HepG2 (cell line): ENCODE results near the gene SLC25A11. TPM values are rescaled to one million over a fixed set of nuclear protein-coding genes. Genes with fewer than 3 reads are reported as not detected.

Experiments used
- CEBPB ChIP-seq: IDR thresholded peaks from 2 replicates; pipeline ENCODE4 v1.6.1; 2011; ENCODE audit warnings: low read depth, low read length, improper control_type of control experiment, borderline replicate concordance
- EP300 ChIP-seq, 3 experiments: sonication (generic) in 1 of 3; formaldehyde crosslinking in 1 of 3; IDR thresholded peaks; 2 replicates each; pipeline versions ENCODE4 v1.5.1 to v1.6.1; 2011 to 2020; ENCODE audit warnings: low read depth in 2 of 3, low read length in 2 of 3, borderline replicate concordance in 1 of 3, improper control_type of control experiment in 1 of 3, mild to moderate bottlenecking in 1 of 3, missing genetic modification reagents in 1 of 3, moderate library complexity in 1 of 3
- IKZF1 ChIP-seq: fragments of 450-650 bp; IDR thresholded peaks from 2 replicates; pipeline ENCODE4 v1.7.1; 2016
- KDM2A ChIP-seq: sonication (generic); formaldehyde crosslinking; IDR thresholded peaks from 2 replicates; pipeline ENCODE4 v1.4.0; 2020; ENCODE audit warnings: low read depth, missing genetic modification reagents, borderline replicate concordance
- PLRG1 ChIP-seq: fragments of 450-650 bp; conservative IDR thresholded peaks from 2 replicates; pipeline ENCODE4 v1.6.1; 2016
- SAFB2 ChIP-seq: sonication (generic); formaldehyde crosslinking; IDR thresholded peaks from 2 replicates; pipeline ENCODE4 v1.5.1; 2020; ENCODE audit warnings: missing genetic modification reagents, low read depth, mild to moderate bottlenecking, borderline replicate concordance
- SAP130 ChIP-seq: IDR thresholded peaks from 2 replicates; pipeline ENCODE4 v1.6.1; 2016; ENCODE audit warnings: low read depth
- SIX4 ChIP-seq: sonication (generic); formaldehyde crosslinking; IDR thresholded peaks from 2 replicates; pipeline ENCODE4 v1.4.0; 2020; ENCODE audit warnings: missing genetic modification reagents
- TBX2 ChIP-seq: sonication (generic); formaldehyde crosslinking; IDR thresholded peaks from 2 replicates; pipeline ENCODE4 v1.5.0; 2020; ENCODE audit warnings: missing genetic modification reagents, mild to moderate bottlenecking, borderline replicate concordance
- ZNF230 ChIP-seq: sonication (generic); formaldehyde crosslinking; IDR thresholded peaks from 2 replicates; pipeline ENCODE4 v1.4.0; 2020; ENCODE audit warnings: mild to moderate bottlenecking, missing genetic modification reagents
- ZNF253 ChIP-seq: sonication (generic); formaldehyde crosslinking; IDR thresholded peaks from 2 replicates; pipeline ENCODE4 v1.8.0; 2022; ENCODE audit warnings: mild to moderate bottlenecking, missing genetic modification reagents, borderline replicate concordance
- ZNF383 ChIP-seq: sonication (generic); formaldehyde crosslinking; IDR thresholded peaks from 2 replicates; pipeline ENCODE4 v1.4.0; 2020; ENCODE audit warnings: missing genetic modification reagents, mild to moderate bottlenecking, borderline replicate concordance
- ZNF775 ChIP-seq: sonication (generic); formaldehyde crosslinking; IDR thresholded peaks from 2 replicates; pipeline ENCODE4 v1.4.0; 2020; ENCODE audit warnings: missing genetic modification reagents, mild to moderate bottlenecking, moderate library complexity, borderline replicate concordance
- ZNF891 ChIP-seq: sonication (generic); formaldehyde crosslinking; IDR thresholded peaks from 2 replicates; pipeline ENCODE4 v1.5.0; 2020; ENCODE audit warnings: mild to moderate bottlenecking, missing genetic modification reagents
- ZSCAN21 ChIP-seq: sonication (generic); formaldehyde crosslinking; IDR thresholded peaks from 2 replicates; pipeline ENCODE4 v1.8.0; 2022; ENCODE audit warnings: mild to moderate bottlenecking, missing genetic modification reagents, moderate library complexity, borderline replicate concordance
- polyA plus RNA-seq, 8 experiments: library from polyadenylated mRNA; depleted of rRNA in 3 of 8; stranded (reverse) in 7 of 8; unstranded in 1 of 8; fragments of >200 nt; fragmentation: Illumina TruSeq in 4 of 8; extraction: Trizol in 4 of 8; gene quantifications; 2 replicates each; pipeline versions ENCODE4 v1.2.1 to v1.2.3, GENCODE V29; 2011 to 2016; ENCODE audit warnings: low read depth in 4 of 8, missing spikeins in 1 of 8, mixed read lengths in 1 of 8; ENCODE audit not compliant: insufficient read depth in 1 of 8
- total RNA-seq, 5 experiments: library from RNA; depleted of rRNA; stranded (reverse); fragments of >200 nt; fragmentation: Illumina TruSeq; extraction: Trizol; gene quantifications; 2 replicates each; pipeline ENCODE4 v1.2.3, GENCODE V29; 2016; ENCODE audit warnings: low read depth in 1 of 5
- TF ChIP-seq, protein P1 (sequence below): sonication (generic); formaldehyde crosslinking; IDR thresholded peaks from 2 replicates; pipeline ENCODE4 v1.8.1; 2023; ENCODE audit warnings: mild to moderate bottlenecking, moderate library complexity, missing genetic modification reagents
- TF ChIP-seq, protein P2 (sequence below): sonication (generic); formaldehyde crosslinking; IDR thresholded peaks from 2 replicates; pipeline ENCODE4 v1.8.1; 2023; ENCODE audit warnings: mild to moderate bottlenecking, missing genetic modification reagents
- TF ChIP-seq, protein P3 (sequence below): sonication (generic); formaldehyde crosslinking; IDR thresholded peaks from 2 replicates; pipeline ENCODE4 v1.5.0; 2020; ENCODE audit warnings: mild to moderate bottlenecking, missing genetic modification reagents
- TF ChIP-seq, protein P4 (sequence below): IDR thresholded peaks from 2 replicates; pipeline ENCODE4 v1.6.1; 2016; ENCODE audit warnings: missing biosample characterization, missing genetic modification reagents, low read depth
- TF ChIP-seq, protein P5 (sequence below): sonication (generic); formaldehyde crosslinking; IDR thresholded peaks from 2 replicates; pipeline ENCODE4 v1.4.0; 2020; ENCODE audit warnings: missing genetic modification reagents, borderline replicate concordance

Gene SLC25A11
- total and polyA plus RNA-seq, 2 of the 13 experiments (the other 11 are each of a cell fraction or from before 2014, with no cell fraction given): 35.4 to 47.2 TPM

DNA sequence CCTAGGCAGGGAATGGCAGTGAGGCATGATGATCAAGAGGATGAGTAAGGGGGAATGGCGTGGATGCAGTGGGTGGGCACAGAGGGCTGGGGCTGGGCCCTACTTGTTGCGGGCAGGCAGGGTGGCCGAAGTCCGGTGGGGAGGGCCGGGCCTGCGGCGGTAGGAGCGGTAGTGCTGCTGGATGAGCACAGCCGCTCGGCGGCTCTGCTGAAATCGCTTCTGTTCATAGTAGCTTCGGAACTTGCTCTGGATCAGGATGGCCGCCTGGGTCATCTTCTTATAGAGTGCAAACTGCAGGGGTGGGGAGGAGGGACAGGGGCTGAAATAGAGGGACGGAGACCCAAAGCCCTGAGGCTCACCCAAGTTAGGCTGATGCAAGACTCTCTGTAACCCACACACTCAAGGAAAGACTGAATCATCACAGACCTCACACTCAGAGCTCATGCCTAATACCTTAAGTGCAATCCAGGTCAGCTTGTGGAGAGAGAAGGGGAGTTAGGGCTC is 29.3 kb upstream of the SLC25A11 start (continued):
- TF ChIP-seq ZNF383 (CRISPR knock-in tag) (no peak), EP300 (IDR thresholded peaks at IDR 0.05; ENCODE audit: low read depth in 2 of 2, low read length in 2 of 2) (peak in 1 of 2 experiments; percentile 14; a peak in 1 of 4 replicates), EP300 (CRISPR knock-in tag; IDR thresholded peaks at IDR 0.05; ENCODE audit: borderline replicate concordance) (no peak), IKZF1 (no peak), ZSCAN21 (CRISPR knock-in tag) (no peak), PLRG1 (no peak), ZNF253 (no peak), ZNF775 (CRISPR knock-in tag) (no peak), ZNF891 (0 out of 2 replicates have a peak, but pooled peaks have one; percentile 9), TBX2 (CRISPR knock-in tag) (no peak; the same call in 1 of the 2 replicates), CEBPB (peak; percentile 7; the same call in 1 of the 2 replicates), SIX4 (CRISPR knock-in tag) (no peak), ZNF230 (CRISPR knock-in tag) (no peak), SAP130 (peak; percentile 56), SAFB2 (CRISPR knock-in tag) (no peak), KDM2A (CRISPR knock-in tag) (no peak)
- TF ChIP-seq, protein P1, sequence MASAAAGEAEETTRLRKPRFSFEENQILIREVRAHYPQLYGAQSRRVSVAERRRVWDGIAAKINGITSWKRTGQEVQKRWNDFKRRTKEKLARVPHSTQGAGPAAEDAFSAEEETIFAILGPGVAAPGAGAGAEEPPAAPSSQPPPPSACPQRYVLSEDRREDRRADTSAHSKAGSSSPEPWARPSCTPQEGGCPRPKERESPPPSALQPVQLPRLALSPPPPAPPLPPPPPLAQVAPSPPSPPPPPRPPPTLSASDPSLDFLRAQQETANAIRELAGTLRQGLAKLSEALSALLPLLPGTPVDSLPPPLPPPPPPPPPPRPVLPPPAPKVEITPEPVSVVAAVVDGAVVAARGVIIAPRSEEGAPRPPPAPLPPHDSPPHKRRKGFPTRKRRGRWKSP (CRISPR knock-in tag): no peak
- TF ChIP-seq, protein P2, sequence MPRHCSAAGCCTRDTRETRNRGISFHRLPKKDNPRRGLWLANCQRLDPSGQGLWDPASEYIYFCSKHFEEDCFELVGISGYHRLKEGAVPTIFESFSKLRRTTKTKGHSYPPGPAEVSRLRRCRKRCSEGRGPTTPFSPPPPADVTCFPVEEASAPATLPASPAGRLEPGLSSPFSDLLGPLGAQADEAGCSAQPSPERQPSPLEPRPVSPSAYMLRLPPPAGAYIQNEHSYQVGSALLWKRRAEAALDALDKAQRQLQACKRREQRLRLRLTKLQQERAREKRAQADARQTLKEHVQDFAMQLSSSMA (CRISPR knock-in tag): no peak
- TF ChIP-seq, protein P3, sequence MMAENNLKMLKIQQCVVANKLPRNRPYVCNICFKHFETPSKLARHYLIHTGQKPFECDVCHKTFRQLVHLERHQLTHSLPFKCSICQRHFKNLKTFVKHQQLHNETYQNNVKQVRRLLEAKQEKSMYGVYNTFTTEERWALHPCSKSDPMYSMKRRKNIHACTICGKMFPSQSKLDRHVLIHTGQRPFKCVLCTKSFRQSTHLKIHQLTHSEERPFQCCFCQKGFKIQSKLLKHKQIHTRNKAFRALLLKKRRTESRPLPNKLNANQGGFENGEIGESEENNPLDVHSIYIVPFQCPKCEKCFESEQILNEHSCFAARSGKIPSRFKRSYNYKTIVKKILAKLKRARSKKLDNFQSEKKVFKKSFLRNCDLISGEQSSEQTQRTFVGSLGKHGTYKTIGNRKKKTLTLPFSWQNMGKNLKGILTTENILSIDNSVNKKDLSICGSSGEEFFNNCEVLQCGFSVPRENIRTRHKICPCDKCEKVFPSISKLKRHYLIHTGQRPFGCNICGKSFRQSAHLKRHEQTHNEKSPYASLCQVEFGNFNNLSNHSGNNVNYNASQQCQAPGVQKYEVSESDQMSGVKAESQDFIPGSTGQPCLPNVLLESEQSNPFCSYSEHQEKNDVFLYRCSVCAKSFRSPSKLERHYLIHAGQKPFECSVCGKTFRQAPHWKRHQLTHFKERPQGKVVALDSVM (CRISPR knock-in tag): 0 out of 2 replicates have a peak, but pooled peaks have one; percentile 10
- TF ChIP-seq, protein P4, sequence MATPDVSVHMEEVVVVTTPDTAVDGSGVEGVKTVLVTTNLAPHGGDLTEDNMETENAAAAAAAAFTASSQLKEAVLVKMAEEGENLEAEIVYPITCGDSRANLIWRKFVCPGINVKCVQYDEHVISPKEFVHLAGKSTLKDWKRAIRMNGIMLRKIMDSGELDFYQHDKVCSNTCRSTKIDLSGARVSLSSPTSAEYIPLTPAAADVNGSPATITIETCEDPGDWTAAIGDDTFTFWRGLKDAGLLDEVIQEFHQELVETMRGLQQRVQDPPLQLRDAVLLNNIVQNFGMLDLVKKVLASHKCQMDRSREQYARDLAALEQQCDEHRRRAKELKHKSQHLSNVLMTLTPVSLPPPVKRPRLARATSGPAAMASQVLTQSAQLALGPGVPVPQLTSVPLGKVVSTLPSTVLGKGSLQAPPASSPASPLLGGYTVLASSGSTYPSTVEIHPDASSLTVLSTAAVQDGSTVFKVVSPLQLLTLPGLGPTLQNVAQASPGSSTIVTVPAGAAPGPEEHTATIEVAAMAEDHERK (CRISPR knock-in tag): no peak
- TF ChIP-seq, protein P5, sequence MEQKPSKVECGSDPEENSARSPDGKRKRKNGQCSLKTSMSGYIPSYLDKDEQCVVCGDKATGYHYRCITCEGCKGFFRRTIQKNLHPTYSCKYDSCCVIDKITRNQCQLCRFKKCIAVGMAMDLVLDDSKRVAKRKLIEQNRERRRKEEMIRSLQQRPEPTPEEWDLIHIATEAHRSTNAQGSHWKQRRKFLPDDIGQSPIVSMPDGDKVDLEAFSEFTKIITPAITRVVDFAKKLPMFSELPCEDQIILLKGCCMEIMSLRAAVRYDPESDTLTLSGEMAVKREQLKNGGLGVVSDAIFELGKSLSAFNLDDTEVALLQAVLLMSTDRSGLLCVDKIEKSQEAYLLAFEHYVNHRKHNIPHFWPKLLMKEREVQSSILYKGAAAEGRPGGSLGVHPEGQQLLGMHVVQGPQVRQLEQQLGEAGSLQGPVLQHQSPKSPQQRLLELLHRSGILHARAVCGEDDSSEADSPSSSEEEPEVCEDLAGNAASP: no peak
